A673 (cell line): ENCODE data around the gene FECH.

Source experiments
- EZH2 ChIP-seq: fragments of 200-600 bp; sonication (generic); IDR thresholded peaks from 2 replicates; pipeline ENCODE4 v1.6.1; 2017; ENCODE audit warnings: borderline replicate concordance, low read depth, mild to moderate bottlenecking, mixed read lengths, antibody characterized with exemption, low read length; ENCODE audit not compliant: poor library complexity, severe bottlenecking
- TF ChIP-seq, protein P1 (sequence below): fragments of 300-800, 200-600 bp; sonication (generic); conservative IDR thresholded peaks from 2 replicates; pipeline ENCODE4 v1.5.1; 2017; ENCODE audit warnings: low read depth, mild to moderate bottlenecking, antibody characterized with exemption, low read length, moderate library complexity, mixed read lengths

- TF ChIP-seq, protein P1, sequence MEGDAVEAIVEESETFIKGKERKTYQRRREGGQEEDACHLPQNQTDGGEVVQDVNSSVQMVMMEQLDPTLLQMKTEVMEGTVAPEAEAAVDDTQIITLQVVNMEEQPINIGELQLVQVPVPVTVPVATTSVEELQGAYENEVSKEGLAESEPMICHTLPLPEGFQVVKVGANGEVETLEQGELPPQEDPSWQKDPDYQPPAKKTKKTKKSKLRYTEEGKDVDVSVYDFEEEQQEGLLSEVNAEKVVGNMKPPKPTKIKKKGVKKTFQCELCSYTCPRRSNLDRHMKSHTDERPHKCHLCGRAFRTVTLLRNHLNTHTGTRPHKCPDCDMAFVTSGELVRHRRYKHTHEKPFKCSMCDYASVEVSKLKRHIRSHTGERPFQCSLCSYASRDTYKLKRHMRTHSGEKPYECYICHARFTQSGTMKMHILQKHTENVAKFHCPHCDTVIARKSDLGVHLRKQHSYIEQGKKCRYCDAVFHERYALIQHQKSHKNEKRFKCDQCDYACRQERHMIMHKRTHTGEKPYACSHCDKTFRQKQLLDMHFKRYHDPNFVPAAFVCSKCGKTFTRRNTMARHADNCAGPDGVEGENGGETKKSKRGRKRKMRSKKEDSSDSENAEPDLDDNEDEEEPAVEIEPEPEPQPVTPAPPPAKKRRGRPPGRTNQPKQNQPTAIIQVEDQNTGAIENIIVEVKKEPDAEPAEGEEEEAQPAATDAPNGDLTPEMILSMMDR: no peak
- no peak for TF ChIP-seq EZH2
Measured at GRCh38 chr18:57583297-57583835, 3.1 kb downstream of the FECH start.
